ENCODE measurements around the gene DRD3.

Gene DRD3

GRCh38 chr3:114120211-114120610 lies 58.6 kb downstream of the DRD3 start:
- DNase-seq (ENCODE audit: low spot score), result no peak

- no peak for DNase-seq (ENCODE audit: low spot score)
Measured at GRCh38 chr3:114119776-114120175, 59.1 kb downstream of the DRD3 start.

- DNase-seq (ENCODE audit: low spot score), result no peak
Measured at GRCh38 chr3:114115143-114115542, 63.7 kb downstream of the DRD3 start.

- no peak for DNase-seq (ENCODE audit: low spot score)
Measured at GRCh38 chr3:114114719-114115118, 64.1 kb downstream of the DRD3 start.

- no peak for DNase-seq (ENCODE audit: low spot score)
Measured at GRCh38 chr3:114112696-114113095, 66.2 kb downstream of the DRD3 start.

GRCh38 chr3:114111060-114111770 lies 67.6 kb downstream of the DRD3 start:
- DNase-seq (ENCODE audit: low spot score), result no peak

GRCh38 chr3:114110439-114110838 lies 68.4 kb downstream of the DRD3 start:
- no peak for DNase-seq (ENCODE audit: low spot score)

GRCh38 chr3:114108137-114108536 lies 70.7 kb downstream of the DRD3 start:
- DNase-seq (ENCODE audit: low spot score), result no peak

GRCh38 chr3:114104414-114104813 lies 74.4 kb downstream of the DRD3 start:
- no peak for DNase-seq (ENCODE audit: low spot score)

GRCh38 chr3:114103858-114104257 lies 75.0 kb downstream of the DRD3 start:
- no peak for DNase-seq (ENCODE audit: low spot score)

- DNase-seq (ENCODE audit: low spot score), result no peak
Measured at GRCh38 chr3:114103181-114103580, 75.7 kb downstream of the DRD3 start.

GRCh38 chr3:114101101-114101500 lies 77.8 kb downstream of the DRD3 start:
- no peak for DNase-seq (ENCODE audit: low spot score)

- no peak for DNase-seq (ENCODE audit: low spot score)
Measured at GRCh38 chr3:114095796-114096195, 83.1 kb downstream of the DRD3 start.

GRCh38 chr3:114093596-114093995 lies 85.3 kb downstream of the DRD3 start:
- peak; percentile 3 for DNase-seq (ENCODE audit: low spot score)

GRCh38 chr3:114093016-114093380 lies 85.9 kb downstream of the DRD3 start:
- DNase-seq (ENCODE audit: low spot score), result no peak

GRCh38 chr3:114092151-114093015 lies 86.5 kb downstream of the DRD3 start:
- no peak for DNase-seq (ENCODE audit: low spot score)

GRCh38 chr3:114089675-114090074 lies 89.2 kb downstream of the DRD3 start:
- no peak for DNase-seq (ENCODE audit: low spot score)

- no peak for DNase-seq (ENCODE audit: low spot score)
Measured at GRCh38 chr3:114086356-114086755, 92.5 kb downstream of the DRD3 start.

- no peak for DNase-seq (ENCODE audit: low spot score)
Measured at GRCh38 chr3:114083112-114083511, 95.7 kb downstream of the DRD3 start.

GRCh38 chr3:114081037-114081436 lies 97.8 kb downstream of the DRD3 start:
- no peak for DNase-seq (ENCODE audit: low spot score)

GRCh38 chr3:114080201-114080600 lies 98.7 kb downstream of the DRD3 start:
- DNase-seq (ENCODE audit: low spot score), result no peak

- DNase-seq (ENCODE audit: low spot score), result no peak
Measured at GRCh38 chr3:114079761-114080160, 99.1 kb downstream of the DRD3 start.

- DNase-seq (ENCODE audit: low spot score), result no peak
Measured at GRCh38 chr3:114078126-114078525, 100.7 kb downstream of the DRD3 start.
